ENCODE measurements around the gene C3orf49.

C3orf49 gene

DNA sequence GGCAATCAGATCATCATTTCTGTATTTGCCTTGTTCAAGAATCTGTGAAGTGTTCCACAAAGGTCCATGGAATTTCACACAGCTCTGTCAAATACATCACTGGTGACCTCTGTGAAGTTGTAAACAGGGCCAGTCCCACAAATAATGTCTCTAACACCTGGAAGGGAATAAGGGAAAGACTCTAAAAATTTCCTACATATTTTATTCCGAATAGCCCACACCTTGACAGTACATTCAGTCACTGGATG, at the start of gene C3orf49:
Gene C3orf49 (plus strand): TSS at position 149 of the 248 bp plus-strand sequence. CDS start 173 bp downstream, outside the sequence.
- no peak for DNase-seq

GRCh38 chr3:63774781-63775180, 44.3 kb upstream of the C3orf49 start:
- DNase-seq = no peak

GRCh38 chr3:63779227-63779626, 39.9 kb upstream of the C3orf49 start:
- DNase-seq = no peak

GRCh38 chr3:63791974-63792373, 27.1 kb upstream of the C3orf49 start:
- no peak for DNase-seq

DNA sequence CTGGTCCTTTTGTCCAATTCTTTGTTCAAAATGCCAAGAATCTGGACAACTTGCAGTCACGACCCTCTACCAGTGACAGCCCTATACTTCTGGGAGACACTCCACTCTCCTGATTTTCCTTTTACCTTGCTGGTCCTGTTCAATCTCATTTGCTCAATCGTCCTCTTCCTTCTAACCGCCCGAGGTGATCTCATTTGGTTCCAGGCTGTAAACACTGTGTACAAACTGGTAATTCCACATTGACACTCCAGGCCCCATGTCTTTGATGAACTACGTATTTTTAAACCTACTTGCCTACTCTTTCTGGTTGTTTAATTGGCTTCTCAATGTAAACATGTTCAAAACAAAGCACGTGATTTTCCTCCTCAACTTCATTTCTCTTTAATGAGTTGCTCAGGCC, 23.7 kb upstream of the C3orf49 start:
- DNase-seq = no peak

- no peak for DNase-seq
These were observed 20.6 kb upstream of the C3orf49 start for GRCh38 chr3:63798544-63798943.

DNA sequence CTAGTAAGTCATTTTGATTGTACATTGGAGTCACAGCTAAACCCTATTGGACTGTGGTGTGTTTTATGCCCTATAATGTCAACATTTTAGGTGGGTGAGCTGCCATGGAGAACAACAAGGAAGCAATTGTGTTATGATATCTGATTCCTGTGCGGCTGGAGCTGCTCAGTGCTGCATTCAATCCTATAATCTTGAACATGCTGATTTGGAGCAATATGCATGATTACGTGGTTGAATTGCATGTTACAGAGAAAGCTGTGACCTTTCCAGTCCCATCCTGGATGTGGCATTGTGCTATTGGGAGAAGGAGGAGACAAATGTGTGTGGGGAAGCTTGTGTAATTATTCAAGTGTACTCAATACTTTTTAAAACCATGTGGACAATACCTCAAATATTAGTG, 20.1 kb upstream of the C3orf49 start:
- no peak for DNase-seq

DNA sequence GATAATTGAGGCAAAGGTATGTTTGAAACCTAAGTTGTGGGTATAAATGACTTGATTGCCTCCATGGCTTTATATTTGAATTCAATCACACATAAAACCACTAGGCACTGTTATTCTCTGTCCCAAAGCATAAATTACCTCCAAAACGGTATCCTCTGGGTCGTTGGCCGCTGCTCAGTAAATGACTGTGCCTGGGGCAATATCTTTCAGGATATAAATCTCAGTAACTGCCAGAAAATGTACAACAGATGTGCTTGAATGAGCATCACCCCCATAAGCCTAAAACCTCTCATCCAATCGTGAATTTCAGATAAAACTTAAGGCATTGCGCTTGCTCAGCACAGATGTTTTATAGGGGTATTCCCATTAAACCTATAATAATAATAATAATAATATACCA, 19.0 kb upstream of the C3orf49 start:
- DNase-seq = no peak

DNA sequence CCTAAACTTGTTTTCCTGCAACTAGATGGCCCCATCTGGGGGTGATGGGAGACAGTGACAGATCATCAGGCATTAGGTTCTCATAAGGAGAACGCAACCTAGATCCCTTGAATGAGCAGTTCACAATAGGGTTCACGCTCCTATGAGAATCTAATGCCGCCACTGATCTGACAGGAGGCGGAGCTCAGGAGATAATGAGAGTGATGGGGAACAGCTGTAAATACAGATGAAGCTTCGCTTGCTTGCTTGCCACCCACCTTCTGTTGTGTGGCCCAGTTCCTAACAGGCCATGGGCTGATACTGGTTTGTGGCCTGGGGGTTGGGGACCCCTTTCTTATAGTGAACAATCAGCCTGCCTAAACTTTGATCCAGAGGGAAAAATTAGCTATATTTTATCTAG, 15.2 kb upstream of the C3orf49 start:
- no peak for DNase-seq

GRCh38 chr3:63807961-63808565, 11.0 kb upstream of the C3orf49 start:
- no peak for DNase-seq

- no peak for DNase-seq
These were observed 10.5 kb upstream of the C3orf49 start for GRCh38 chr3:63808633-63809032.

- no peak for DNase-seq
These were observed 9.5 kb upstream of the C3orf49 start for GRCh38 chr3:63809607-63810006.

- no peak for DNase-seq
These were observed 4.9 kb upstream of the C3orf49 start for GRCh38 chr3:63814237-63814636.

GRCh38 chr3:63817225-63817624, 1.9 kb upstream of the C3orf49 start:
- DNase-seq = no peak

- peak; percentile 36 to 41 for DNase-seq
These were observed 583 bp upstream of the C3orf49 start for GRCh38 chr3:63818282-63819150.

GRCh38 chr3:63824309-63824708, 5.2 kb downstream of the C3orf49 start:
- no peak for DNase-seq

DNA sequence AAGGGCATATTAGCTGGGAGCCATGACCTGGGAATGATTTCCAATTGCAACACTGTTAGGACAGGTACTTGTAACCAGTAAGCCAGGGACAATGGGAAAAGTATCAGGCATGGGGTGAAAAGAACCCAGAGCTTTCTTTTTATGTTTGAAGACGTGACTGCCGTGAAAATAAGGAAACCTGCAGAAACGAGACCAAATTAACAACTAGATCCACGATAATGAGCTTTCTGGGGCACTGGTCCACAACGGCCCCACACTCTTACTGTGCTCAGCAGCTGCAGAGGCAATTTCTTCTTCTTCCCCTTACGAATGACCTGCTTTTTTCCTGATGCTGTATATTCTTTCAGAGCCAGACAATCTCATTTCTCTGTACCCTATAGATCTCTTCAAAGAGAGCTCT, 11.4 kb downstream of the C3orf49 start:
- no peak for DNase-seq

DNA sequence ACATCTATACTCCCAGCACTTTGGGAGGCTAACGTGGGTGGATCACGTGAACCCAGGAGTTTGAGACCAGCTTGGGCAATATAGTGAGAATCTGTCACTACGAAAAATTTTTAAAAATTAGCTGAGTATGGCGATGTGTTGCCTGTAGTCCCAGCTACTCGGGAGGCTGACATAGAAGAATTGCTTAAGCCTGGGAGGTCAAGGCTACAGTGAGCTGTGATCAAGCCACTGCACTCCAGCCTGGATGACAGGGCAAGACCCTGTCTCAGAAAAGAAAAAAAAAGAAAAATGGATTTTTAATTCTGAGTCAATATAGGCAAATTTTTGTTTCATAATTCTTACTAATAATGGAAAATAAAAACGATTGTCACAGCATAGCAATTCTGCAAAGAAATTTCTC, 13.3 kb downstream of the C3orf49 start:
- no peak for DNase-seq

DNA sequence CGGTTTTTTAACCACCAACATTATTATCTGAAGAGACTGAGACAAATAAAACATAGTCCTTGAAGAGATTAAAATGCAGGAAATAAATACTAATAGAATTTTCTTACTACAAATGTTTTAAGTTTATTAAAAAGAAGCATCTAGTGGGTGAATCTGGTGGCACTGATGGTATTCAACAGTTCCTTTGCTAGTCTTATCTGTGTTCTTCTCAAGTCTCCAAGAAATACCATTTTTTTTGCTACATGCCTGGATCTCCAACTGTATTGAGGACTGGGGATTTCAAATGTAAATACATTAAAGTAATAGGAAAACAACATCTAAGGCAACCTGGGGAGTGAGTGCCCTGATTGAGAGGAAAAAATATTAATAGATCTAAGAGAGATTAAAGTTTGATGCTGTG, 22.6 kb downstream of the C3orf49 start:
- no peak for DNase-seq

DNA sequence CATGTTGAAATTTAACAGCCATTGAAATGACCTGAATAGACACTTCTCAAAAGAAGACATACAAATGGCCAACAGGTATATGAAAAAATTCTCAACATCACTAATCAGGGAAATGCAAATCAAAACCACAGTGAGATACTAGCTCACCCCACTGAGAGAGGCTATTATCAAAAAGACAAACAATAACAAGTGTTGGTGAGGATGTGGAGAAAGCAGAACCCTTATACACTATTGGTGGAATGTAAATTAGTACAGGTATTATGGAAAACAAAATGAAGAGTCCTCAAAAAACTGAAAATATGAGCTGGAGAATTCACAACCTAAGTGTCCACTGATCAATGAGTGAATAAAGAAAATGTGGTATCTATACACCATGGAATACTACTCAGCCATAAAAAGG, 23.0 kb downstream of the C3orf49 start:
- no peak for DNase-seq

DNA sequence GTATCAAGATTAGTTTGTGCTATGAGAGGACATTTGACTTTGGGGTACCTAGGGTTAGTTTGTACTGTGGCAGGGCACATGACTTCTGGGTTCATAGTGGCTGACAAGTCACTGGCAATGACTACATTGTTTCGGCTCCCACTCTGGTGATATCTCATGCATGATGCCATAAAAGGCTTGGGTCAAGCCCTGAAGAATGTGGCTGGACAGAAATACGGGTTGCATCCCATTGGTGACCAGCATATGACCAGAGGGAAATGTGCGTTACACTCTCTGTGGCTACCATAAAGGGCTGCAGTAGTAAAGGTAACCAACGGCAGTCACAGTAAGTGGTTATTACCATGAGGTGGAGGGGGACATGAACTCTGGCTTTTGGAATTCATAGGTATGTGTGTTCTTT, 26.1 kb downstream of the C3orf49 start:
- no peak for DNase-seq

- DNase-seq = no peak
These were observed 28.8 kb downstream of the C3orf49 start for GRCh38 chr3:63847718-63848450.

GRCh38 chr3:63849175-63849574, 30.1 kb downstream of the C3orf49 start:
- no peak for DNase-seq

- no peak for DNase-seq
These were observed 32.2 kb downstream of the C3orf49 start for GRCh38 chr3:63851287-63851686.
